ENCODE results near the gene SNHG17. TPM values are rescaled to one million over a fixed set of nuclear protein-coding genes. Genes with fewer than 3 reads are reported as not detected.
"Not testable (repeated sequence)": the region's sequence is repeated elsewhere in the genome, so short reads cannot be mapped to it uniquely, and the experiment has no call there.

SNHG17 gene
- total RNA-seq, 1 donor from 2014 or later: 39.3 TPM

DNA sequence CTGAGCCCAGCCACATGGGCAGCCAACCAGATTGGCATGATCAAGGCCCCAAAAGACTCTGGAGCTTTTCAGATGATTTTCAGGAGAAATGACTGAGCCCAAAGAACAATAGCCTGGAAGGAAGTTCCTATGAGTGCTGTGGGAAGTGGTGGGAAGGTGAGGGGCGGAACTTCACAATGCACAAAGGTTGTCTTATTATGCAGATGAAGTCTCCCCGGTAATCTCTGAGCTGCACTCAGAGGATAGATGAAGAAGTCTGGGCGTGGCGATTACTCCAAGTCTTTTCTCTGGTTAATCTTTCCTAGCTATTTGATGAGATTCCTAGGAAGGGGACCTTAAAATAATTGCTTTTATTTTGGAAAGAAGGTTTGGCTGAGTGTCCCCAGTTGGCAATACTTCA lies 52.0 kb downstream of the SNHG17 start:
- H3K4me1 Mint-ChIP-seq (ENCODE audit: low read depth, unreplicated experiment): no peaks in the 10 kb centered on the region
- H3K36me3 ChIP-seq (ENCODE audit: insufficient read depth, low read length): no peaks in the 10 kb centered on the region
- H3K79me2 ChIP-seq (ENCODE audit: insufficient read depth, low read length): no peaks in the 10 kb centered on the region
- peaks cover 25% of the 10 kb centered on the region for H3K27me3 ChIP-seq (ENCODE audit: insufficient read depth, low read length)
- no peak overlapping the region for H3K27ac Mint-ChIP-seq (ENCODE audit: unreplicated experiment)
- TF ChIP-seq, protein P1, sequence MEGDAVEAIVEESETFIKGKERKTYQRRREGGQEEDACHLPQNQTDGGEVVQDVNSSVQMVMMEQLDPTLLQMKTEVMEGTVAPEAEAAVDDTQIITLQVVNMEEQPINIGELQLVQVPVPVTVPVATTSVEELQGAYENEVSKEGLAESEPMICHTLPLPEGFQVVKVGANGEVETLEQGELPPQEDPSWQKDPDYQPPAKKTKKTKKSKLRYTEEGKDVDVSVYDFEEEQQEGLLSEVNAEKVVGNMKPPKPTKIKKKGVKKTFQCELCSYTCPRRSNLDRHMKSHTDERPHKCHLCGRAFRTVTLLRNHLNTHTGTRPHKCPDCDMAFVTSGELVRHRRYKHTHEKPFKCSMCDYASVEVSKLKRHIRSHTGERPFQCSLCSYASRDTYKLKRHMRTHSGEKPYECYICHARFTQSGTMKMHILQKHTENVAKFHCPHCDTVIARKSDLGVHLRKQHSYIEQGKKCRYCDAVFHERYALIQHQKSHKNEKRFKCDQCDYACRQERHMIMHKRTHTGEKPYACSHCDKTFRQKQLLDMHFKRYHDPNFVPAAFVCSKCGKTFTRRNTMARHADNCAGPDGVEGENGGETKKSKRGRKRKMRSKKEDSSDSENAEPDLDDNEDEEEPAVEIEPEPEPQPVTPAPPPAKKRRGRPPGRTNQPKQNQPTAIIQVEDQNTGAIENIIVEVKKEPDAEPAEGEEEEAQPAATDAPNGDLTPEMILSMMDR (IDR thresholded peaks at IDR 0.05; ENCODE audit: insufficient read depth, low read depth, low read length): no peak
- no peak for TF ChIP-seq EZH2 (IDR thresholded peaks at IDR 0.05; ENCODE audit: insufficient read depth, low read length)
- no peaks in the 10 kb centered on the region for H4K20me1 ChIP-seq (ENCODE audit: insufficient read depth, low read length)
- peaks cover 4% of the 10 kb centered on the region for H3K9me3 Mint-ChIP-seq (ENCODE audit: unreplicated experiment)
- H3K27me3 Mint-ChIP-seq (ENCODE audit: low read depth, unreplicated experiment): peaks cover 16% of the 10 kb centered on the region
- peaks cover 3% of the 10 kb centered on the region for H3K9me3 ChIP-seq (ENCODE audit: insufficient read depth, low read depth, low read length)
- no peaks in the 10 kb centered on the region for H3K4me1 ChIP-seq (ENCODE audit: insufficient read depth, low read length)
- DNase-seq (ENCODE audit: low read depth): no peak
- H3K4me3 Mint-ChIP-seq (ENCODE audit: unreplicated experiment): no peak overlapping the region
- no peak overlapping the region for H2AFZ ChIP-seq (ENCODE audit: low read depth, low read length)
- H3K4me3 ChIP-seq (ENCODE audit: insufficient read depth, low read depth, low read length): no peak overlapping the region
- H3K27ac ChIP-seq (ENCODE audit: low read depth, low read length): no peak overlapping the region
- H3K36me3 Mint-ChIP-seq (ENCODE audit: low read depth, unreplicated experiment): no peaks in the 10 kb centered on the region
- H3K4me2 ChIP-seq (ENCODE audit: low read length): no peak overlapping the region
- no peak overlapping the region for H3K9ac ChIP-seq (ENCODE audit: low read length)
- FAIRE-seq: no peak

DNA sequence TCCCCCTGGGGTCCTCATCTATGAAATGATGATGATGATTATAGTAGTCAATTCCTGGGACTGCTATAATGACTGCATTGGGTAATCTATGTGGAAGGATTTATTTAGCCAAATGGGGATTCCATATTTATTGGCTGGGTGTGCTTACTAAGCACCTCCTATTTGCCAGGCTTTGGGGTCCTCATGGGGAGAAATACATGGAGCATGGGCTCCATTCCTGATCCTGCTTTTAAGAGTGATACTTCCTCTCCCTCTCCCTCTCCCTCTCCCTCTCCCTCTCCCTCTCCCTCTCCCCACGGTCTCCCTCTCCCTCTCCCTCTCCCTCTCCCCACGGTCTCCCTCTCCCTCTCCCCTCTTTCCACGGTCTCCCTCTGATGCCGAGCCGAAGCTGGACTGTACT lies 57.3 kb downstream of the SNHG17 start:
- not testable (repeated sequence) for DNase-seq (ENCODE audit: low read depth); H3K27me3 Mint-ChIP-seq (ENCODE audit: low read depth, unreplicated experiment); FAIRE-seq; H3K4me3 ChIP-seq (ENCODE audit: insufficient read depth, low read depth, low read length); H3K9me3 ChIP-seq (ENCODE audit: insufficient read depth, low read depth, low read length); H3K4me3 Mint-ChIP-seq (ENCODE audit: unreplicated experiment); H3K4me1 Mint-ChIP-seq (ENCODE audit: low read depth, unreplicated experiment); H3K9ac ChIP-seq (ENCODE audit: low read length); H3K27ac ChIP-seq (ENCODE audit: low read depth, low read length); H3K4me1 ChIP-seq (ENCODE audit: insufficient read depth, low read length); H3K36me3 ChIP-seq (ENCODE audit: insufficient read depth, low read length); H3K27ac Mint-ChIP-seq (ENCODE audit: unreplicated experiment); H3K9me3 Mint-ChIP-seq (ENCODE audit: unreplicated experiment); H2AFZ ChIP-seq (ENCODE audit: low read depth, low read length); H4K20me1 ChIP-seq (ENCODE audit: insufficient read depth, low read length); H3K79me2 ChIP-seq (ENCODE audit: insufficient read depth, low read length); H3K4me2 ChIP-seq (ENCODE audit: low read length); H3K36me3 Mint-ChIP-seq (ENCODE audit: low read depth, unreplicated experiment)
- H3K27me3 ChIP-seq (ENCODE audit: insufficient read depth, low read length): peaks cover 14% of the 10 kb centered on the region

GRCh38 chr20:38377039-38377685 lies 58.0 kb downstream of the SNHG17 start:
- Histone ChIP-seq H3K9me3 (ENCODE audit: insufficient read depth, low read depth, low read length) (no peaks in the 10 kb centered on the region), H3K9ac (ENCODE audit: low read length) (no peak overlapping the region), H4K20me1 (ENCODE audit: insufficient read depth, low read length) (no peaks in the 10 kb centered on the region), H3K27me3 (ENCODE audit: insufficient read depth, low read length) (peaks cover 15% of the 10 kb centered on the region), H2AFZ (ENCODE audit: low read depth, low read length) (no peak overlapping the region), H3K4me1 (ENCODE audit: insufficient read depth, low read length) (no peaks in the 10 kb centered on the region), H3K4me2 (ENCODE audit: low read length) (no peak overlapping the region), H3K4me3 (ENCODE audit: insufficient read depth, low read depth, low read length) (no peak overlapping the region), H3K36me3 (ENCODE audit: insufficient read depth, low read length) (no peaks in the 10 kb centered on the region), H3K27ac (ENCODE audit: low read depth, low read length) (no peak overlapping the region), H3K79me2 (ENCODE audit: insufficient read depth, low read length) (no peaks in the 10 kb centered on the region)
- Mint-ChIP-seq H3K36me3 (ENCODE audit: low read depth, unreplicated experiment) (no peaks in the 10 kb centered on the region), H3K27me3 (ENCODE audit: low read depth, unreplicated experiment) (peaks cover 6% of the 10 kb centered on the region), H3K27ac (ENCODE audit: unreplicated experiment) (no peak overlapping the region), H3K9me3 (ENCODE audit: unreplicated experiment) (peaks cover 2% of the 10 kb centered on the region), H3K4me3 (ENCODE audit: unreplicated experiment) (no peak overlapping the region), H3K4me1 (ENCODE audit: low read depth, unreplicated experiment) (no peaks in the 10 kb centered on the region)
- FAIRE-seq (no peak), DNase-seq (ENCODE audit: low read depth) (no peak)
- no peak for TF ChIP-seq EZH2 (IDR thresholded peaks at IDR 0.05; ENCODE audit: insufficient read depth, low read length)
- TF ChIP-seq, protein P1 (IDR thresholded peaks at IDR 0.05; ENCODE audit: insufficient read depth, low read depth, low read length): no peak

Measured in astrocyte (in vitro differentiated cells and primary cell).